NCI-H2227 (cell line): Measurements from ENCODE around the gene FLRT2.

ENCODE experiments used
- DNase-seq: peaks from one replicate; lab custom pipeline; 2025; ENCODE audit not compliant: unreplicated experiment; lab: John Stamatoyannopoulos, UW

The FLRT2 gene

GRCh38 chr14:85625925-85626585 is 96.1 kb downstream of the FLRT2 start:
- no peak for DNase-seq

DNA sequence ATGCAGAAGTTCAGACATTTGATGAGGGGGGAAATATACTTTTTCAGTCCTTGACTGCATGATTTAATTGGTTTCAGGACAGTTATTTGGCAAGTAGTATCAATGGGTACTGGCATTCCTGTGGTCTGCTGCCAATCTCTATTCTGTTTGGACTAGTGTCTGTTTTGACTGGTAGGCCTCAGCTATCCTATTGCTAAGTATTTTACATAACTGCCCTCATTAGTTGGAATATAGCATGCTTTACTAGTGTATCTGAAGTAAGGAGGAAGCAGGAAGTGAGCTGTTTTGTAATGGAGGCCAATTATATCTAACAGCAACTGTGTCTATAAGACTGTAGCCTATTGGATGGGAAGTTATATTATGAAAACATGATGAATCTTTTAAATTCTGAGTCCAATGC is 104.3 kb downstream of the FLRT2 start:
- DNase-seq: no peak

GRCh38 chr14:85644211-85644610 is 114.3 kb downstream of the FLRT2 start:
- DNase-seq: no peak

DNA sequence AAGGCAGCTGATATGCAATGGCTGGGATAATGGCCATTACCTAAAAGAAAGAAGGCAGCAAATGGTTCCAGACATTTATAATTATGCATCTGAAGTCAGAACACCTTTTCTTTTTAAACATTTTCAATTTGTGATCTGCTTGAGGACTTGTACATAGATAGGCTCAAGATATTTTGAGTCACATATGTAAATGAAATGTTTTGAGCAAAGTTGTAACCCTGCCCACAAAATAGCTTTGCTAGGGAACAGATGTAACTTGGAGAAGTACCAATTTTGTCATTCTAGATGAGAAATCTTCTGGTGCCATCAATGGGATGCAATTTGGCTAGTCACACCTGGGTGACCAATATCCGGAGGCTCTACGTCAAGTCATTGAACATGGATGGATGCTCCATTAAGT is 123.1 kb downstream of the FLRT2 start:
- DNase-seq: no peak

GRCh38 chr14:85660243-85660922 is 130.4 kb downstream of the FLRT2 start:
- DNase-seq: no peak

GRCh38 chr14:85662096-85662495 is 132.2 kb downstream of the FLRT2 start:
- DNase-seq: no peak

GRCh38 chr14:85663256-85663655 is 133.3 kb downstream of the FLRT2 start:
- DNase-seq: no peak

DNA sequence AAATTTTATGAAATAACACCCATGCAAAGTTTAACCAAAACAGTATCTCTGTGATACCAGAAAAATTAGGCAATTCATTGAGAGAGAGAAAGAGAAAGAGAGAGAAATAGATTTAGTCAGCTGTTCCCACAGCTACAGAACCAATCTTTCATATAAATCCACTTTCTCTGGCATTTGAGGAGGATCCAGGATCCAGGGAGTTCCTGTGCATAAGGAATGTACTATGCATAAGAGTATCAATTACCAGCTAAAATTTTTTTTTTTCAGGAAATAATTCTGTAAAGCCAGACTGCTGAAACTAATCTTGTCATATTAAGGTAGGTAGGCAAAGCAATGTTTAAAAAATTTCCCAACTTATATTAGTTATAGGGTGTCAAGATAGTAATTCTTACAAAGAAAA is 133.7 kb downstream of the FLRT2 start:
- DNase-seq: no peak

GRCh38 chr14:85675957-85676356 is 146.0 kb downstream of the FLRT2 start:
- DNase-seq: no peak

DNA sequence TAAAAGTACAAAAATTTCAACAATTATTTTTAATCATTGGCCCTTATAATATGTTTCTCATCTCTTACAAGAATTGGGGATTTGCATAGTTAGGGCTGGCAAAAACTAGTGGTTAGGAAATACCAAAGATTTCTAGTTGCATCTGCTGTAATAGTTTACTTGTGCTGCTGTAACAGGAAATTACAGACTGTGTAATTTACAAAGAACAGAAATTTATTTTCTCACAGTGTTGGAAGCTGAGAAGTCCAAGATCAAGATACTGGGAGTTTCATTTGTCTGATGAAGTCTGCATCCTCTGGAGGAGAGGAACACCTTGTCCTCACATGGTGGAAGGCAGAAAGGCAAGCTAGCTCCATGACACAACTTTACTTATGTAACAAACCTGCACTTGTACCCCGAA is 157.0 kb downstream of the FLRT2 start:
- DNase-seq: no peak

DNA sequence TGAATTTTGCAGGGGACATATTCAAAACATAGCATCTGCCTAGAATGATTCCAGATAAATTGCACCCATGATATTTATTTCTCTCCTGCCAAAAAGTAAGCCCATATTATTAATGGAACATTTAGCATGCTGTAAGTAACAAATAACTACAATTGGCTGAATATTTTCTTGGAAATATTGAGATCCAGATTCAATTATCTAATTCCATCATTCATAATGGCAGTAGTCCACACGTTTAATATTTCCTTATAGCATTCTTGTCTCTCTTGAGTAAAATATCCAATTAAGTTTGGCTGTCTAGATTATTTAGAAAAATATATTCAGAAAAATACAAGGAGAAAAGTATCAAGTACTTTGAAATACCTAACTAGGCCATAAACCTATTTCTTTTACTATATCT is 157.5 kb downstream of the FLRT2 start:
- DNase-seq: no peak

- DNase-seq: no peak
These were observed 158.1 kb downstream of the FLRT2 start for GRCh38 chr14:85688006-85688405.

- DNase-seq: no peak
These were observed 165.4 kb downstream of the FLRT2 start for GRCh38 chr14:85695300-85695699.

DNA sequence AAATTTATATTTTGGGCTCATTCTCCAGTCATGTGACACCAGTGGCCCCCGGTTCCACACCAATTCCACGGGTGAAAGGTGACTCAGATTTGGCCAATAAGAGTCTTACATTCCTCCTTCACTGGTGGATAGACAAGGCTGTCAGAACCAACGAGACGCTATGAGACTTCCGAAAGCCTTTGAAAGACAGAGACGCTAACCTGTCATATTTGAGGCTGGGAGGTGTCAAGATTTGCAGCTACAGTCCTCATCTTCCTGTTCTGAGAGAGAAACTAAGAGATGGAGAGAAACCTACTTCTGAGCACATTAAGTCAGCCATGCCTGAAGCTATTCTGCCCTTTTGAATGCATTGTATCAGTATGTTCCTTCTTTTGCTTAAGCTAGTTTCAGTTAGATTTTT is 171.2 kb downstream of the FLRT2 start:
- no peak for DNase-seq

DNA sequence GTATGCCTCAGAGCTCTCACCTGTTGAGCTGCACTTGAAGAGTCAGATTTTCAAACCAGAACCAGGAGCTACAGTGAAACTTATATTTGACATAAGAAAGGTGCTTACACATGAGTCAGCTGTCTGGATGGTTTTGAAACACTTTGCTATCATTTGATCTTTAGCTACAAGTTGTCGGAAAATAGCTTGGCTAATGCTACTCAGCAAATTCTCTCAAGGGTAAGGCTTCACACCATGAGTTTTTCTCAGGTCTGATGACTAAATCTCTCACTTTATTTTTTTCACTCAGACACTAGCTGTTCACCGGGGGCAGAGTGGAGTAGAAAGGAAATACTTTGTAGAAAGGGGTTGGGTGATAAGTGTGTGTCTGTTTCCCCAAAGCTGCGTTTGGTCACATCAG is 171.8 kb downstream of the FLRT2 start:
- DNase-seq: no peak

DNA sequence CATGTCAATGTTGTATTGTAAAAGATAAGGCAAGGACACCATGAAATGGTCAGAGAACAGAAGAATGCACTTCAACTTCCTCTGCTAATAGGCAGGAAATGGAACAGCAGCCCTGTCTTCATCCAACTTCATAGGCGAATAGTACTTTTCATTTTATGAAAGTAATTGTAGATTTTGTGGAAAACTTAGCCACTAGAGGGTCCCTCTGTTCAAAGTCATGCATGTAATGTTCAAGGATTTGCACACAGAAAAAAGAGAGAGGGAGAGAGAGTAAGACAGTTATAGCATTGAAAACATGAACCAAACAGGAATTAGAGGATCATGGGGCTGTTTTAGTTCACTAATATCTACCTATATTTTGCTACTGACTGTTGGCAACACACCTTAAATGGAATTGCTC is 172.2 kb downstream of the FLRT2 start:
- DNase-seq: no peak

DNA sequence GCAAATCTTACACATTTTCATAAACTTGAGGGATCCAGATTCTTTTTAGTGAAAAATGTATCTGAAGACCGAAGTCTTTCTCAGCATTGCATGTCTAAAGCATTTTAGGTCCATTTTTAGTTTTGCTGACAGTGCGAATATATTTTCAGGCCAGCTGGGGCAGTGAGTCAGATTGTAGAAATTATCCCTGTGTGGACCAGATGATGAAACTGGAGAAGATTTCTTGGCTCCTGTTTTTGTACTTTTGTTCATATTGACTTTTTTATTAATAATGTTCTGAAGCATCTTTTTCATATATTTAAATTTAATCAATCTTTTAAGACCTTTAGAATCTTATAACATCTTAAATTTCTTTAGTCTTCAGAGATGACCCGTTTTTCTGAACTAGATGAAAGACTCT is 173.1 kb downstream of the FLRT2 start:
- no peak for DNase-seq
